Stimulated activated CD4-positive, alpha-beta T cell treated with anti-CD3 and anti-CD28 coated beads, Interleukin-12 subunit alpha, Interleukin-12 subunit beta, amount 100 ng/mL, for 48 hours (primary cell): ENCODE measurements around the gene THOC2.
"Not testable (repeated sequence)": the region's sequence is repeated elsewhere in the genome, so short reads cannot be mapped to it uniquely, and the experiment has no call there.

ENCODE experiments used
- DNase-seq, 3 donors: peaks; one replicate each; pipeline ENCODE4 v3.0.0-alpha.2; 2020; ENCODE audit warnings: low read depth in 2 of 3, low spot score in 1 of 3

The THOC2 gene

GRCh38 chrX:123735137-123735536, 2.3 kb upstream of the THOC2 start:
- DNase-seq = not testable (repeated sequence)

- not testable (repeated sequence) for DNase-seq
Observed at GRCh38 chrX:123734079-123734478, 1.2 kb upstream of the THOC2 start.

GRCh38 chrX:123731987-123732669, 724 bp downstream of the THOC2 start:
- DNase-seq = no peak

- DNase-seq = no peak
Observed at GRCh38 chrX:123731258-123731986, 1.4 kb downstream of the THOC2 start.

- DNase-seq = no peak
Observed at GRCh38 chrX:123728554-123728953, 4.3 kb downstream of the THOC2 start.

GRCh38 chrX:123728016-123728415, 4.8 kb downstream of the THOC2 start:
- no peak for DNase-seq

- not testable (repeated sequence) for DNase-seq
Observed at GRCh38 chrX:123722193-123722592, 10.7 kb downstream of the THOC2 start.

GRCh38 chrX:123720486-123720885, 12.4 kb downstream of the THOC2 start:
- DNase-seq = no peak

- no peak for DNase-seq
Observed at GRCh38 chrX:123713841-123714240, 19.0 kb downstream of the THOC2 start.

GRCh38 chrX:123713434-123713833, 19.4 kb downstream of the THOC2 start:
- no peak for DNase-seq

- DNase-seq = not testable (repeated sequence)
Observed at GRCh38 chrX:123711201-123711600, 21.7 kb downstream of the THOC2 start.

GRCh38 chrX:123704781-123705180, 28.1 kb downstream of the THOC2 start:
- no peak for DNase-seq

- DNase-seq = no peak
Observed at GRCh38 chrX:123698979-123699520, 33.8 kb downstream of the THOC2 start.

GRCh38 chrX:123696334-123696733, 36.5 kb downstream of the THOC2 start:
- DNase-seq = no peak

GRCh38 chrX:123695242-123695641, 37.6 kb downstream of the THOC2 start:
- no peak for DNase-seq

GRCh38 chrX:123691776-123692175, 41.1 kb downstream of the THOC2 start:
- no peak for DNase-seq

- DNase-seq = no peak
Observed at GRCh38 chrX:123688524-123688923, 44.3 kb downstream of the THOC2 start.

GRCh38 chrX:123685232-123685631, 47.6 kb downstream of the THOC2 start:
- no peak for DNase-seq

GRCh38 chrX:123682186-123682585, 50.7 kb downstream of the THOC2 start:
- DNase-seq = no peak

- not testable (repeated sequence) for DNase-seq
Observed at GRCh38 chrX:123679733-123680460, 53.0 kb downstream of the THOC2 start.

- DNase-seq = no peak
Observed at GRCh38 chrX:123675154-123675553, 57.7 kb downstream of the THOC2 start.

- no peak for DNase-seq
Observed at GRCh38 chrX:123673813-123674212, 59.0 kb downstream of the THOC2 start.
